ENCODE results near the gene FAM117B. TPM values are rescaled to one million over a fixed set of nuclear protein-coding genes. Genes with fewer than 3 reads are reported as not detected.

FAM117B gene
- total RNA-seq, 1 experiment from 2014 or later, result 9.1 TPM

DNA sequence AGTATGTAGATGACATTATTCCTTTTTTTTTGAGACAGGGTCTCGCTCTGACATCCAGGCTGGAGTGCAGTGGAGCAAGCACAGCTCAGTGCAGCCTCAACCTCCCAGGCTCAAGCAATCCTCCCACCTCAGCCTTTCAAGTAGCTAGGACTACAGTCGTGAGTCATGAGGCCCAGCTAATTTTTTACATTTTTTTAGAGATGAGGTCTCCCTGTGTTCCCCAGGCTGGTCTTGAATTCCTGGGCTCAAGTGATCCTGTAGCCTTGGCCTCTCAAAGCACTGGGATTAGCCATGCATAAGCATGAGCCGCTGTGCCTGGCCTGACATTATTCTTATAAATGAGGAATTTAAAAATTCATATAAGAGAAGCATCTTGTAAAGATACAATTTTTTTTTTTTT lies 86.9 kb downstream of the FAM117B start:
- H3K4me1 ChIP-seq (ENCODE audit: control insufficient read depth in 1 of 2, insufficient read depth in 2 of 2, low read length in 2 of 2), result peaks cover 10 to 20% of the 10 kb centered on the region in 2 experiments
- H3K9ac ChIP-seq (ENCODE audit: low read length), result no peak overlapping the region
- ChIA-PET CTCF (no interaction called here), RAD21 (ENCODE audit: low non-redundant PET in 1 of 2, low total read pairs in 2 of 2, uncharacterized antibody in 2 of 2, unreplicated experiment in 2 of 2) (no interaction called here), POLR2A (no interaction called here)
- DNase-seq (ENCODE audit: low read depth, low spot score), result no peak
- peak; percentile 52; the same call in 1 of the 2 replicates for ATAC-seq
- H3K9me3 ChIP-seq (ENCODE audit: control insufficient read depth in 1 of 2, insufficient read depth in 1 of 2, low read depth in 1 of 2, low read length in 2 of 2), result no peaks in the 10 kb centered on the region
- TF ChIP-seq SIN3A (IDR thresholded peaks at IDR 0.05; ENCODE audit: low read depth) (no peak), TCF7L2 (IDR thresholded peaks at IDR 0.05; ENCODE audit: borderline replicate concordance, extremely low read depth, insufficient read depth, insufficient read length) (no peak), POLR2A (IDR thresholded peaks at IDR 0.05; ENCODE audit: borderline replicate concordance, extremely low read depth, insufficient read depth, insufficient read length) (no peak), CEBPB (IDR thresholded peaks at IDR 0.05; ENCODE audit: low read depth) (no peak), CBX3 (IDR thresholded peaks at IDR 0.05; ENCODE audit: low read depth) (no peak), SP1 (IDR thresholded peaks at IDR 0.05; ENCODE audit: low read depth) (no peak), YY1 (IDR thresholded peaks at IDR 0.05; ENCODE audit: extremely low read depth, insufficient replicate concordance, low read depth, low read length) (no peak), ELF1 (IDR thresholded peaks at IDR 0.05; ENCODE audit: borderline replicate concordance, low read depth) (no peak), JUND (IDR thresholded peaks at IDR 0.05) (no peak), EGR1 (IDR thresholded peaks at IDR 0.05; ENCODE audit: low read depth) (no peak), FOSL1 (IDR thresholded peaks at IDR 0.05; ENCODE audit: low read depth) (no peak), RAD21 (IDR thresholded peaks at IDR 0.05; ENCODE audit: low read depth) (no peak), REST (IDR thresholded peaks at IDR 0.05; ENCODE audit: low read depth) (no peak), ZNF274 (IDR thresholded peaks at IDR 0.05; ENCODE audit: low read depth, low read length) (no peak), EZH2 (IDR thresholded peaks at IDR 0.05) (no peak), CTCF (IDR thresholded peaks at IDR 0.05 in 2 of 3, conservative IDR thresholded peaks at IDR 0.05 in 1 of 3; ENCODE audit: borderline replicate concordance in 1 of 3, insufficient read depth in 1 of 3, low read depth in 2 of 3, low read length in 2 of 3) (no peak), POLR2AphosphoS5 (IDR thresholded peaks at IDR 0.05; ENCODE audit: low read depth, low read length) (no peak), SRF (IDR thresholded peaks at IDR 0.05; ENCODE audit: low read depth) (no peak)
- TF ChIP-seq, protein P1, sequence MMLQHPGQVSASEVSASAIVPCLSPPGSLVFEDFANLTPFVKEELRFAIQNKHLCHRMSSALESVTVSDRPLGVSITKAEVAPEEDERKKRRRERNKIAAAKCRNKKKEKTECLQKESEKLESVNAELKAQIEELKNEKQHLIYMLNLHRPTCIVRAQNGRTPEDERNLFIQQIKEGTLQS (IDR thresholded peaks at IDR 0.05), result no peak
- TF ChIP-seq, protein P2, sequence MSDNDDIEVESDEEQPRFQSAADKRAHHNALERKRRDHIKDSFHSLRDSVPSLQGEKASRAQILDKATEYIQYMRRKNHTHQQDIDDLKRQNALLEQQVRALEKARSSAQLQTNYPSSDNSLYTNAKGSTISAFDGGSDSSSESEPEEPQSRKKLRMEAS (IDR thresholded peaks at IDR 0.05), result no peak
- BruUV-seq (replicated peaks), result no TSS peak
- H4K20me1 ChIP-seq (ENCODE audit: insufficient read depth), result no peaks in the 10 kb centered on the region
- no peak overlapping the region for H3K4me2 ChIP-seq (ENCODE audit: low read length)
- H3K27me3 ChIP-seq (ENCODE audit: insufficient read depth, low read length), result no peaks in the 10 kb centered on the region
- no peaks in the 10 kb centered on the region for H3K79me2 ChIP-seq (ENCODE audit: insufficient read depth, low read length)
- intact Hi-C loops (cut with micrococcal nuclease), result no loop called here
- H2AFZ ChIP-seq (ENCODE audit: low read depth, low read length, poor library complexity, severe bottlenecking), result no peak overlapping the region
- no peaks in the 10 kb centered on the region for H3K36me3 ChIP-seq (ENCODE audit: control insufficient read depth in 1 of 2, insufficient read depth in 2 of 2, low read length in 2 of 2)
- H3K4me3 ChIP-seq (replicated peaks in 1 of 2; ENCODE audit: low read depth in 1 of 2, low read length in 2 of 2), result no peak overlapping the region
- H3K9me2 ChIP-seq (ENCODE audit: insufficient read depth), result no peaks in the 10 kb centered on the region
- H3K27ac ChIP-seq (ENCODE audit: low read depth, low read length), result no peak overlapping the region
